NCI-H1417 (cell line): ENCODE data around the gene DNM3.

Experiments used
- DNase-seq, 3 experiments: peaks; one replicate each; lab custom pipeline; 2025; lab: John Stamatoyannopoulos, UW

DNM3 gene

DNA sequence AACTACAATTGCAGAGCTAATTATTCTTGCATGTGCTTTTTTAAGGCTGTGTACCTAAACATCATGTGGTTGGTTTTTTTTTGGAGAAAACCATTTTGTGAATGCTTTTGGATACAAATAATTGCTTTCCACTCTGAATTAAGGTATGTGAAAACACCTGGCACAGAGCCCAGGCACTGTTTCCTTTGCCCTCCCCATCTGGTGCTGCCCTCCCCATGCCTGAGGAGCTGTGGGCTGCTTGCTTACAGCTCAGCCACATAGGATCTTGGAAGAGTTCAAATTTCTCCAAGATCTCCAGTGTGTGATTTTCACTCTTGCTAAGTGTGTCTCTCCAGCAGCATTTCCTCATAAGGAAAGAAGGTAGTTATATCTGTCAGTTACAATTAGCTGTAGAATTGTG is 27.8 kb downstream of the DNM3 start:
- DNase-seq = peak in 1 of 3 experiments; percentile 14

DNA sequence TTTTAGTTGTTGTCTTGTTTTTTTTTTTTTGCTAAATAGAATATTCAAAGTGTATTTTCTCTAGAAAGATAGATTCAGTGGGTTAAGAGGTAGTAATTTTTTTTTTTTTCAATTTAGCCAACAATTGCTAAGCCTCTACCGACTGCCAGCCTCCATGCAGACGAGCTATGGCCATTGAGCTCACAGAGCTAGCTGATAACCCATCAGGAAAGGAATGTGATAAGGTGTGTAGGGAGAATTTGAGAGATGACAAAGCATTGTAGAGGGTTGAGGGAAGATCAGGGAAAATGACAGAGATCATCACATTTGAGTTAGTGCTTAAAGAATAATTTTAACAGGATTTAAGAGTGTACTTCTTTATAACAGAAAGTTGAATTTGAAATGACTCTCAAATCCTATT is 30.6 kb downstream of the DNM3 start:
- DNase-seq = no peak

DNA sequence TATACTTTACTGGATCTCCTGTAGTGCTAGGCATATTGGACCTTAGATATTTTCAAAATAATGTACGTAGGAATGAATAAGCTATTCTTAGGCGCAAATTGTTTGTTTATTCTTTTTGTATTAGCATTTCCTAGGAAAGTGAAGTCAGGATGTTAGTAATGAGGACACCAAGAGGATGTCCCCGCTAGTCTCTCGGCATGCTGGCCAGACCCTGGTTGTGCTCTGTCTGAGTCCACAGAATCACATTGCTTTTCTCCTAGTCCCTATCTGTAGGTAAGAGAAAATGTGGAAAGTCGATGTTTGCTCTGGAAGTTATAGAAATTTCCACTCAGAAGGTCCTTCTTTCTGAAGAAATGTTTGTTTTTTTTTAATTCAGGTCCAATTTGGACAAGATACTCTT is 31.1 kb downstream of the DNM3 start:
- no peak for DNase-seq

- DNase-seq = no peak
Observed at GRCh38 chr1:171873664-171874063, 32.4 kb downstream of the DNM3 start.

DNA sequence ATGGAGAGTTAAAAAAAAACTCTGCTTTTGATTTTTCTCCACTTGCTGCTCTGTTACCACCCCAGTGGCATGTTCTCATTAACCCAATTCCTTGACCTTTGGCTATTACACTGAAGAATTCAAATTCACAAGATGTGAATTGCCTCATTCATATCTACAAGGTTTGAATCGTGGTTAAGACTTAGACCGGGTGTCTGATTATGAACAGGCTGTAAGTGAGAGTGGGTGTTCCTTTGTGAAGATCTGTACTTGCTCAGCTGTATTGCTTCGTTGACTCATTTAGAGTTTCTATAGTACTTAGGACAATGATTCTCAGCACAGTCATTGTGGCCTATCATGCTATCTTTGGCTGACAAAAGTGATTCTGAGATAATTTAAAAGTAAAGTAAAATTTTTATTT is 36.4 kb downstream of the DNM3 start:
- DNase-seq = no peak

- DNase-seq = no peak
Observed at GRCh38 chr1:171879556-171879955, 38.3 kb downstream of the DNM3 start.

GRCh38 chr1:171881442-171881841 is 40.1 kb downstream of the DNM3 start:
- DNase-seq = no peak

DNA sequence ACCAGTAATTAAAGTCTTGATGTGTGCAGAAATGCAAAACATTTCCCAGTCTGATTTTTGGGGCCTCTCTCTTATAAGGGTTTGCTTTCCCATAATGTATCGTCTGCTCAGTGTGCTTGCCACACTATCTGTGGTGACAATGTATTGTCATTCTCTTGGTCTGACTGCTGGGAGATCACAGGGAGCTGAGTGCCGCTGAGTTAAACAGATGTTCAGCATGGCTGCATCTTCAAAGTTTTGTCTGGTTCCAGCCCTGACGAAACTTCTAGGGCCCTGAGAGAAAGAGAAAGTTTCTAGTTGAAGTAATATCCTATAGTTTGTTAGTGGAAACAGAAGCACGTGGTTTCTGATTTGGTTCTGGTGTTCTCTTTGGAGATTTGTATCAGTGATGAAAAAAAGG is 42.6 kb downstream of the DNM3 start:
- DNase-seq = no peak

DNA sequence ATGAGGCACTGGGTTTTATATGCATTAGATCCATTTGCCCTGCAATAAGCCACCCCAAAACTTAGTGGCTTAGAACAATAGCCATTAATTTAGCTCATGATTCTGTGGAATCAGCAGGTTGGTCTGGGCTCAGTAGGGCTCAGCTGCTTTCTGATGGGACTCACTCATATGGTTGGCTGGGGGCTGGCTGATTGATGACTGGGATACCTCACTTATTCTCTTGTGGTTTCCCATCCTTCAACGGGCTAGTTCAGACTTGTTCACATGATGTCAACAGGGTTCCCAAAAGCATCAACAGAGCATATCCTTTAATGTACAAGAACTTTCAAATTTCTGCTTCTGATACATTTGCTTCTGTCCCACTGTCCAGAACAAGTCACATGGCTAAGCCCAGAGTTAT is 43.2 kb downstream of the DNM3 start:
- DNase-seq = peak in 1 of 3 experiments; percentile 19

DNA sequence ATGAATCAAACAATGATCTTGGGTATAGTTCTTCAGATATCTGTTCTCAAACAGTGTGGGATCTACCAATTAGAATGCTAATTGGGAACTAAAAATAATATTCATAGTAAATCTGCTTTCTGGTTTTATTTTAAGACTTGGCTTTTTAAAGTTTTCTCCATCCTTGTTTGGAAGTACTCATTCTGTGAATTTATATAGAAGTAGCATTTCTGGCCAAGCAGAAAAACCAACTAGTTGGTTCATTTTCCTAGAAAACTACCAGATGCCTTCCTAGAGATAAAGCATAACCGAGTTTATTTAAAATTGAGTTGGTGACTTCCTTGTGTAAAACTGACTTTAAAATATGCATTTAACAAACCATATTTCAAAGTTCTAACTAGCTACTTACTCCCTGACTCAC is 48.8 kb downstream of the DNM3 start:
- DNase-seq = no peak

- no peak for DNase-seq
Observed at GRCh38 chr1:171896936-171897703, 55.8 kb downstream of the DNM3 start.

DNA sequence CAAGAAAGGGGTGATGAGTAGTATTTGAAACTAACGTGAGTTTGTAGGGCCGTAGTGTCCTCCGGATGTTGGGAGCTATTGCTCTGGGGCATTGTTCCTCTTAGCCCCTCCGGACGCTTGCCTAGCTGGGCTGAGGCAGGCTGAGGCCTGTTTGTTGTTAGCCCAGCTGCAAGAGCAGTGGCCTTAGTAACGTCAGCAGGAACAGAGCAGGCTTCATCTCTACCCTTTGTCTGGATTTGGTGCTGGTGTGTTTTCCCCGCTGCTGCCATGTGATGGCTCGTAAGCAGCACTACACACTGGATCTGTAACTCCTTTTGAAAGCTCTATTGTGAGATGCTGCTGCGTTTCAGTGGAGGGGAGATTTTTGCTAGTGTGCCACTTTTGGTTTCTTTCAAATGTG is 57.6 kb downstream of the DNM3 start:
- peak in 2 of 3 experiments; percentile 77 to 92 for DNase-seq

DNA sequence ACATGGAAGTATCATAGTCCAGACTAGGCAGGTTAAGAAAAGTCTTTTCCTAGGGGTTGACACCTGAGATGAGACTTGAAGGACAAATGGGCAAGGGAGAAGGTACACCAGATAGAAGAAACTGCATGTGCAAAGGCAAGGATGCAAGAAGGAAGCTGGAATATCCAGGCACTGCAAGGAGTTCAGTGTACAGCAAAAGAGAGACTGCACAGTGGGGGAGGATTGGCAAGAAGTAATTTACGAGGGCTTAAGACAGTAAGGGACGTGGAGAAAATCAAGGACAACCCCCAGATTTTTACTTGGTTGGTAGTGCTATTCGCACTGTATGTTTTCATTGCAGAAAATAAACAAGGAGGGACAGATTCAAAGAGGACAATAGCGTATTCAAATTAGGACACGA is 58.5 kb downstream of the DNM3 start:
- peak in 1 of 3 experiments; percentile 51 for DNase-seq

DNA sequence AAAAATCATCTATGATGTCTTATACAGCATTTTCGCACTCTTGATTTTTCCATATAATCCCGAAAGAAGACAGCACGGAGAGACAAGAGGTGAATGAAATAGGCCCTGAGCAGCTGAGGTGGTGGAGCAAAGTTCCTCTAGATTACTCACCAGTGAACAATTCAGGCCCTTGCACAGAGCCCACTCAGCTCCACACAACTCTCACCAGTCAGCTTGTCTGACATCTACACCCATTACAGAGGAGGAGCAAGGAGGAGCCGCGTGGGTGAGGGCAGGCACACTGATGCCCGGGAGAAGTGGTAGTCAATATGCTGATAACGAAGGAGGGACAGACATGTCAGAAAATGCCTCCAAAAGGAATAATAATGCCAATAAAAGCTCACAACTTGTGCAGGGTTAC is 59.9 kb downstream of the DNM3 start:
- DNase-seq = no peak

DNA sequence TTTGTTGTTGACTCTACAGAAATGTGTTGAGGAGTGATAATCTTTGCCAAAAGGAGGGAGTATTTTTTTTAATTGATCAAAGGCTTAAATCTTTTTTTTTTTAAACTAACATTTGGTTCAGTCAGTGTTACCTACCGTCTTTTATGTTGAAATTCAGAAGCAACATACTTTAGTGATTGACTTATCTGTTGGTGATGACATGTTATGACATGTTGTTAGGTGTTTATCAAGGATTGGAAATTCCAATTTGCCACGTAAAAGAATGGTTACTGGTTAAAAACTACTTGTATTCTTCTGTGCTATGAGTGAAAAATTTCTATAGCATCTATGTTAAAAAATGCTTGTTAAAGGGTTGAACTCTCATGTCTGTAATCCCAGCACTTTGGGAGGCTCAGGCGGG is 61.2 kb downstream of the DNM3 start:
- DNase-seq = no peak

DNA sequence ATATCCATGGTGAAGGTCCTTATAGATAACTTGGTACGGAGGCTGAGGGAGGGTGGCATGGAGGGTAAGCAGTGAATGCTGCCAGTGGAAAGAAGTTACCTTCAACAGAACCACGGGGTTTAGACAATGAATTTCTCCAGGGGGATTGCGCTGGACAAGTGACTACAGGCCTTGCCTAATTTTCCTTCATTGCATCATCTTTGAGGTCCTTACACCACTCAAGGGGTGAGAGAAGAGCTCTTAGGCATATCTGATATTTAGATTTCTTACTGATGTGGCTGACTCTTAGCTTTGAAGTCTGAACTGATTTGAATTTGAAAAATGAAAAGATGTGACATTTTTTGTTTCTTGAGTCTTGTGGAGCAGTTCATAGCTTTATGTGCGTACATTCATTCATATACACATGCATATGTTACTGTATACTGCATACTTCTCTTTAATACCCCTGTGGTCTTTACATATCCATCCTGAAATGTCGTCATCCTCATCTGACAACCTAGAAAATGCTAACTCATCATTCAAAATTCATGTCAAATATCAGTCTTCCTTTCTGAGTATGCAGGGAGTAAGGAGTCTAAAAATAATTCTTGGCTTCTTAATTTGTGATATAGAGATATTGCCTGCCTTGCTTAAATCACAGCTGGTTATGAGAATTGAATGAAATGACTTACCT is 63.6 kb downstream of the DNM3 start:
- DNase-seq = no peak

- DNase-seq = peak in 2 of 3 experiments; percentile 19 to 87
Observed at GRCh38 chr1:171909711-171910110, 68.4 kb downstream of the DNM3 start.

DNA sequence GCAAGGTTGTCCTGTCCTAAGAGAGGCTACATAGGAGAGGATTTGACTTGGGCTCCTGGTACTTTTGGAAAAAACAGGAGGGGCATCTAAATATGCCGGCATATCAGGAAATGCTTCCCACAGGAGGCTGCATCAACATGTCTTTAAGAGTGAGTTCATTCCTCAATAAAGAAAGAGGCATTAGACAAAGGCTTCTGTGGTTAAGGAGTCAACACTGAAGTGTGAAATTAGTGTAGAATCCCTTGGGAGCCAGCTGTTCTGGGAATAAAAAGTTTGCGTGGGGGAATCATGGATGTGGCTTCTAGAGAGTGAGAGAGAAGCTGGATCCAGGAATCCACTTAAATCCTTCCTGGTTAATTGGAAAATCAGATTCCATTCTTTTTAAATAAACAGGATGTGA is 69.5 kb downstream of the DNM3 start:
- DNase-seq = peak in 1 of 3 experiments; percentile 18

GRCh38 chr1:171911506-171911905 is 70.2 kb downstream of the DNM3 start:
- no peak for DNase-seq

- DNase-seq = no peak
Observed at GRCh38 chr1:171912509-171913175, 71.3 kb downstream of the DNM3 start.

GRCh38 chr1:171913385-171913784 is 72.1 kb downstream of the DNM3 start:
- no peak for DNase-seq

GRCh38 chr1:171916315-171916771 is 75.0 kb downstream of the DNM3 start:
- DNase-seq = no peak

DNA sequence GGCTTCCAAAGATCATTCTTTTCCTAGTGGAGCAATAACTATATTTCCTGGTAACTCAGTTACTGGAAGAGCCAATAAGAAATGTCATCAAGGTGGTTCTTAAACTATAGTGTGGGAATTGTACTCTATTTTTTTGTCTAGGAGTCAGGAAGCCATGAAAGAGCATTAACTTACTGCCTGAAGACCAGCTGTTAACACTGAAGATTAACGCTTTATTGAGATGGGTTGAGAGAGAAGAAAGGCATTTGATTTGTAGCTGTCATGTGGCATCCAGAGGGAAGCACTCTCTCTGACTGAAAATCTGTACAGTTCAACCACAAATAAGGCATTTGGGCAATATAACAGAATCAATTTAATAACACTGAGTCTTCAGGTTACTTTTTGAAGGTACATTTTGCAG is 76.0 kb downstream of the DNM3 start:
- DNase-seq = no peak
